Liver (tissue), 9 donors: ENCODE data around the gene CD180. TPM values are rescaled to one million over a fixed set of nuclear protein-coding genes. Genes with fewer than 3 reads are reported as not detected.

ENCODE experiments used
- DNase-seq: peaks from one replicate; pipeline ENCODE4 v3.0.0-alpha.2; 2017; ENCODE audit warnings: low spot score
- H3K27ac ChIP-seq, 2 donors: one replicate each; pipeline ENCODE4 v1.7.0; 2013; ENCODE audit warnings: inconsistent platforms in 2 of 2, low read length in 2 of 2, control low read depth in 1 of 2, low read depth in 1 of 2, mild to moderate bottlenecking in 1 of 2
- H3K27me3 ChIP-seq, 4 donors: one replicate each; pipeline versions ENCODE4 v1.6.1 to v1.7.0; 2013; ENCODE audit warnings: low read length in 3 of 4, inconsistent platforms in 1 of 4, mild to moderate bottlenecking in 1 of 4, moderate library complexity in 1 of 4; ENCODE audit not compliant: control insufficient read depth in 4 of 4, insufficient read depth in 4 of 4
- H3K36me3 ChIP-seq, 4 donors: one replicate each; pipeline versions ENCODE4 v1.6.1 to v1.7.0; 2013; ENCODE audit warnings: low read length in 3 of 4, mild to moderate bottlenecking in 3 of 4, low read depth in 1 of 4, moderate library complexity in 1 of 4; ENCODE audit not compliant: control insufficient read depth in 4 of 4, insufficient read depth in 3 of 4
- H3K4me1 ChIP-seq, 4 donors: one replicate each; pipeline versions ENCODE4 v1.6.1 to v1.7.0; 2013; ENCODE audit warnings: low read length in 3 of 4, mild to moderate bottlenecking in 3 of 4, moderate library complexity in 1 of 4; ENCODE audit not compliant: control insufficient read depth in 4 of 4, insufficient read depth in 4 of 4
- H3K4me3 ChIP-seq, 3 donors: one replicate each; pipeline versions ENCODE4 v1.6.1 to v1.7.0; 2013; ENCODE audit warnings: low read length in 3 of 3, control low read depth in 1 of 3, low read depth in 1 of 3, mild to moderate bottlenecking in 1 of 3
- H3K9ac ChIP-seq, 2 donors: one replicate each; pipeline ENCODE4 v1.7.0; 2013; ENCODE audit warnings: low read length in 2 of 2, mild to moderate bottlenecking in 2 of 2, moderate library complexity in 2 of 2, control low read depth in 1 of 2, low read depth in 1 of 2
- H3K9me3 ChIP-seq, 4 donors: one replicate each; pipeline versions ENCODE4 v1.6.1 to v1.7.0; 2013; ENCODE audit warnings: low read length in 3 of 4; ENCODE audit not compliant: control insufficient read depth in 4 of 4
- ATF3 ChIP-seq: IDR thresholded peaks from 2 replicates; pipeline ENCODE4 v1.6.1; 2016; ENCODE audit warnings: antibody characterized with exemption
- CTCF ChIP-seq: fragments of 150-350 bp; IDR thresholded peaks from 2 replicates; pipeline ENCODE4 v1.5.1; 2017; ENCODE audit warnings: improper control_type of control experiment, low read depth, low read length; ENCODE audit not compliant: missing input control
- EGR1 ChIP-seq, 2 donors: IDR thresholded peaks; 2 replicates each; pipeline ENCODE4 v1.6.1; 2016 to 2018; ENCODE audit warnings: antibody characterized with exemption in 2 of 2, low read depth in 2 of 2
- FOXA1 ChIP-seq: IDR thresholded peaks from 2 replicates; pipeline ENCODE4 v1.6.1; 2016; ENCODE audit warnings: antibody characterized with exemption
- GABPA ChIP-seq, 2 donors: IDR thresholded peaks in 1 of 2; conservative IDR thresholded peaks in 1 of 2; 2 replicates each; pipeline ENCODE4 v1.6.1; 2016; ENCODE audit warnings: antibody characterized with exemption in 2 of 2, mild to moderate bottlenecking in 1 of 2, moderate library complexity in 1 of 2
- HNF4G ChIP-seq: IDR thresholded peaks from 2 replicates; pipeline ENCODE4 v1.6.1; 2016; ENCODE audit warnings: antibody characterized with exemption
- JUND ChIP-seq, 2 donors: IDR thresholded peaks; 2 replicates each; pipeline ENCODE4 v1.6.1; 2016; ENCODE audit warnings: antibody characterized with exemption in 2 of 2
- MAX ChIP-seq: IDR thresholded peaks from 2 replicates; pipeline ENCODE4 v1.6.1; 2016; ENCODE audit warnings: antibody characterized with exemption
- REST ChIP-seq: IDR thresholded peaks from 2 replicates; pipeline ENCODE4 v1.6.1; 2016; ENCODE audit warnings: antibody characterized with exemption, mild to moderate bottlenecking
- RXRA ChIP-seq, 2 donors: IDR thresholded peaks; 2 replicates each; pipeline ENCODE4 v1.6.1; 2017 to 2018; ENCODE audit warnings: antibody characterized with exemption in 2 of 2, mild to moderate bottlenecking in 1 of 2
- SP1 ChIP-seq: IDR thresholded peaks from 2 replicates; pipeline ENCODE4 v1.6.1; 2018; ENCODE audit warnings: antibody characterized with exemption, mild to moderate bottlenecking
- TAF1 ChIP-seq: conservative IDR thresholded peaks from 2 replicates; pipeline ENCODE4 v1.6.1; 2016; ENCODE audit warnings: antibody characterized with exemption, mild to moderate bottlenecking
- YY1 ChIP-seq: IDR thresholded peaks from 2 replicates; pipeline ENCODE4 v1.6.1; 2016; ENCODE audit warnings: antibody characterized with exemption, mild to moderate bottlenecking
- ZBTB33 ChIP-seq: IDR thresholded peaks from 2 replicates; pipeline ENCODE4 v1.6.1; 2016; ENCODE audit warnings: antibody characterized with exemption
- WGBS: extraction: QIAGEN DNeasy Blood & Tissue Kit; methylation state at CpG from one replicate; pipeline ENCODE4 v1.1.7; 2013; 5-methylcytosine and 5-hydroxymethylcytosine counted together
- polyA plus RNA-seq, 2 donors: library from polyadenylated mRNA; stranded (reverse) in 1 of 2; unstranded in 1 of 2; fragments of 200-250 nt in 1 of 2; fragments of >200 nt in 1 of 2; fragmentation: Nextera tagmentation in 1 of 2; extraction: Ambion mirVana in 1 of 2; gene quantifications; one replicate each; pipeline versions ENCODE4 v1.2.1 to v1.2.3, GENCODE V29; 2013 to 2015
- total RNA-seq, 2 donors: library from RNA; depleted of rRNA; stranded (reverse); fragments of >200 nt; gene quantifications; one replicate each; pipeline ENCODE4 v1.2.3, GENCODE V29; 2014
- donor health status: healthy.
- donor health status: healthy.
- donor health status: healthy.
- donor health status: healthy.
- donor health status: healthy.

The CD180 gene
- total and polyA plus RNA-seq, 4 donors = 0.33 to 3.7 (median 0.78) TPM

GRCh38 chr5:67188274-67189078 lies 8.1 kb downstream of the CD180 start:
- H3K9ac ChIP-seq = no peak overlapping the region
- H3K4me3 ChIP-seq = no peak overlapping the region
- no peaks in the 10 kb centered on the region for H3K27me3 ChIP-seq
- WGBS = 89% methylated on average over 7 of the region's 7 CpGs
- no peaks in the 10 kb centered on the region for H3K36me3 ChIP-seq
- H3K27ac ChIP-seq = no peak overlapping the region
- H3K9me3 ChIP-seq = no peaks in the 10 kb centered on the region
- no peak for TF ChIP-seq MAX
- TF ChIP-seq ATF3 = no peak
- TF ChIP-seq ZBTB33 = no peak
- no peak for DNase-seq
- no peaks in the 10 kb centered on the region for H3K4me1 ChIP-seq

GRCh38 chr5:67187006-67187715 lies 9.4 kb downstream of the CD180 start:
- H3K36me3 ChIP-seq = no peaks in the 10 kb centered on the region
- no peak for TF ChIP-seq TAF1
- no peak for TF ChIP-seq GABPA (IDR thresholded peaks at IDR 0.05 in 1 of 2, conservative IDR thresholded peaks at IDR 0.05 in 1 of 2)
- no peak for TF ChIP-seq CTCF
- TF ChIP-seq SP1 = no peak
- TF ChIP-seq YY1 = no peak
- TF ChIP-seq REST = no peak
- no peak for TF ChIP-seq HNF4G
- TF ChIP-seq FOXA1 = no peak
- TF ChIP-seq EGR1 (IDR thresholded peaks at IDR 0.05; ENCODE audit: low read depth in 2 of 2) = no peak
- TF ChIP-seq ZBTB33 = no peak
- TF ChIP-seq RXRA (IDR thresholded peaks at IDR 0.05) = no peak
- no peak for TF ChIP-seq JUND (IDR thresholded peaks at IDR 0.05)
- H3K9me3 ChIP-seq = no peaks in the 10 kb centered on the region
- H3K27me3 ChIP-seq = no peaks in the 10 kb centered on the region
- WGBS = 76% methylated on average over 1 of the region's 1 CpG
- no peak for DNase-seq
- no peak overlapping the region for H3K9ac ChIP-seq
- no peak overlapping the region for H3K4me3 ChIP-seq
- H3K27ac ChIP-seq = no peak overlapping the region
- H3K4me1 ChIP-seq = no peaks in the 10 kb centered on the region
